HepG2 (cell line): ENCODE results near the gene GNA14. TPM values are rescaled to one million over a fixed set of nuclear protein-coding genes. Genes with fewer than 3 reads are reported as not detected.

ENCODE experiments used
- ATAC-seq: fragments of 200-7000 bp; cut with Tn5 transposase; 3 replicates; pipeline ENCODE4 v1.9.1; 2020; ENCODE audit warnings: mild to moderate bottlenecking, moderate library complexity
- BruUV-seq: library from RNA; stranded (reverse); fragments of 400-500 nt; replicated peaks from 2 replicates; lab custom pipeline; 2021; lab: Mats Ljungman, UMichigan
- CTCF ChIA-PET: fragments of 300-600 bp; formaldehyde crosslinking; extraction: SDS; loops from one replicate; lab custom pipeline; 2021; ENCODE audit warnings: low total read pairs, inconsistent platforms, low intra/inter-chr PET ratio; lab: Yijun Ruan, JAX
- POLR2A ChIA-PET: fragments of 350-600 bp; sonication (Branson Sonifier 250); formaldehyde crosslinking; loops from one replicate; lab custom pipeline; 2020; ENCODE audit warnings: antibody characterized with exemption, inconsistent platforms; lab: Yijun Ruan, JAX
- DNase-seq: peaks from one replicate; pipeline ENCODE4 v3.0.0-alpha.2; 2015; ENCODE audit warnings: low spot score
- FAIRE-seq: peaks from 3 replicates; lab custom pipeline; 2011; peaks lifted over from hg19 to GRCh38; lab: Jason Lieb, UNC
- H2AFZ ChIP-seq: one replicate; pipeline ENCODE4 v1.6.1; 2011; ENCODE audit warnings: low read length, inconsistent platforms
- H3K27ac ChIP-seq: fragments of 300-600 bp; 3 replicates; pipeline ENCODE4 v1.8.0; 2011; ENCODE audit warnings: mixed run types, mild to moderate bottlenecking, mixed read lengths, low read length, inconsistent platforms; ENCODE audit not compliant: insufficient read depth; ENCODE audit errors: extremely low read length
- H3K27me3 ChIP-seq, 2 experiments: fragments of 200-600 bp in 1 of 2; 2 replicates in 1 of 2; 3 replicates in 1 of 2; pipeline versions ENCODE4 v1.6.0 to v1.8.0; 2011; ENCODE audit warnings: low read length in 2 of 2, mild to moderate bottlenecking in 2 of 2, moderate library complexity in 2 of 2, inconsistent platforms in 1 of 2; ENCODE audit not compliant: insufficient read depth in 2 of 2, control insufficient read depth in 1 of 2
- H3K36me3 ChIP-seq, 2 experiments: fragments of 200-600 bp in 1 of 2; replicated peaks in 1 of 2; 2 replicates in 1 of 2; 3 replicates in 1 of 2; pipeline versions ENCODE4 v1.5.1 to v1.8.0; 2011; ENCODE audit warnings: low read length in 2 of 2, inconsistent platforms in 1 of 2; ENCODE audit not compliant: insufficient read depth in 2 of 2, control insufficient read depth in 1 of 2
- H3K4me1 ChIP-seq: 2 replicates; pipeline ENCODE4 v1.5.1; 2012; ENCODE audit warnings: low read length, inconsistent platforms; ENCODE audit not compliant: insufficient read depth
- H3K4me2 ChIP-seq: 2 replicates; pipeline ENCODE4 v1.6.0; 2011; ENCODE audit warnings: low read depth, low read length, inconsistent platforms
- H3K4me3 ChIP-seq, 3 experiments: fragments of 200-600 bp in 1 of 3; sonication (generic), shearing (Covaris generic) in 1 of 3; replicated peaks in 1 of 3; 2 replicates each; pipeline ENCODE4 v1.5.1; 2011 to 2016; ENCODE audit warnings: low read length in 3 of 3, inconsistent platforms in 2 of 3, low read depth in 2 of 3, mild to moderate bottlenecking in 2 of 3, control low read depth in 1 of 3, mixed read lengths in 1 of 3; ENCODE audit not compliant: insufficient read depth in 1 of 3
- H3K79me2 ChIP-seq: one replicate; pipeline ENCODE4 v1.6.1; 2011; ENCODE audit warnings: low read length, inconsistent platforms; ENCODE audit not compliant: insufficient read depth
- H3K9ac ChIP-seq: 2 replicates; pipeline ENCODE4 v1.6.0; 2011; ENCODE audit warnings: mild to moderate bottlenecking, low read depth, low read length, inconsistent platforms; ENCODE audit not compliant: insufficient read depth
- H3K9me3 ChIP-seq: 2 replicates; pipeline ENCODE4 v1.5.1; 2012; ENCODE audit warnings: mild to moderate bottlenecking, low read length
- H4K20me1 ChIP-seq: 2 replicates; pipeline ENCODE4 v1.6.0; 2011; ENCODE audit warnings: inconsistent platforms, mild to moderate bottlenecking, low read length, moderate library complexity; ENCODE audit not compliant: insufficient read depth
- GMEB1 ChIP-seq: sonication (generic); formaldehyde crosslinking; IDR thresholded peaks from 2 replicates; pipeline ENCODE4 v1.5.1; 2020; ENCODE audit warnings: missing genetic modification reagents, mild to moderate bottlenecking, borderline replicate concordance
- HNRNPK ChIP-seq: fragments of 200-400 bp; formaldehyde crosslinking; IDR thresholded peaks from 2 replicates; pipeline ENCODE4 v1.6.1; 2018; ENCODE audit warnings: low read length, low read depth, moderate library complexity, mild to moderate bottlenecking; ENCODE audit not compliant: poor library complexity, severe bottlenecking
- SRSF1 ChIP-seq: fragments of 200-400 bp; formaldehyde crosslinking; optimal IDR thresholded peaks from 2 replicates; pipeline ENCODE3; 2017; ENCODE audit warnings: mild to moderate bottlenecking, low read depth, low read length, moderate library complexity
- ZFP1 ChIP-seq: IDR thresholded peaks from 2 replicates; pipeline ENCODE4 v1.6.1; 2016
- ZNF121 ChIP-seq: sonication (generic); formaldehyde crosslinking; IDR thresholded peaks from 2 replicates; pipeline ENCODE4 v1.5.0; 2020; ENCODE audit warnings: mild to moderate bottlenecking, missing genetic modification reagents
- ZNF124 ChIP-seq: sonication (generic); formaldehyde crosslinking; IDR thresholded peaks from 2 replicates; pipeline ENCODE4 v1.4.0; 2020; ENCODE audit warnings: missing genetic modification reagents
- ZNF503 ChIP-seq: sonication (generic); formaldehyde crosslinking; IDR thresholded peaks from 2 replicates; pipeline ENCODE4 v1.4.0; 2020; ENCODE audit warnings: missing genetic modification reagents
- WGBS: methylation state at CpG from one replicate; pipeline ENCODE4 v1.1.6; 2017; ENCODE audit warnings: low lambda C conversion rate; 5-methylcytosine and 5-hydroxymethylcytosine counted together
- in situ Hi-C: cut with HindIII; loops from 2 replicates; pipeline ENCODE4 v1.10.0; 2017; ENCODE audit warnings: low pct_unique_long_range_greater_than_20kb; ENCODE audit not compliant: extremely low pct_ligation_motif_present
- intact Hi-C: fragments of 100-400 bp; cut with micrococcal nuclease; formaldehyde crosslinking; loops from one replicate; pipeline ENCODE4 v1.10.0; 2022; ENCODE audit not compliant: unreplicated experiment
- polyA plus RNA-seq, 8 experiments: library from polyadenylated mRNA; depleted of rRNA in 3 of 8; stranded (reverse) in 7 of 8; unstranded in 1 of 8; fragments of >200 nt; fragmentation: Illumina TruSeq in 4 of 8; extraction: Trizol in 4 of 8; gene quantifications; 2 replicates each; pipeline versions ENCODE4 v1.2.1 to v1.2.3, GENCODE V29; 2011 to 2016; ENCODE audit warnings: low read depth in 4 of 8, missing spikeins in 1 of 8, mixed read lengths in 1 of 8; ENCODE audit not compliant: insufficient read depth in 1 of 8
- total RNA-seq, 5 experiments: library from RNA; depleted of rRNA; stranded (reverse); fragments of >200 nt; fragmentation: Illumina TruSeq; extraction: Trizol; gene quantifications; 2 replicates each; pipeline ENCODE4 v1.2.3, GENCODE V29; 2016; ENCODE audit warnings: low read depth in 1 of 5
- TF ChIP-seq, protein P1 (sequence below): sonication (generic); formaldehyde crosslinking; IDR thresholded peaks from 2 replicates; pipeline ENCODE4 v1.4.0; 2020; ENCODE audit warnings: missing genetic modification reagents, borderline replicate concordance
- TF ChIP-seq, protein P2 (sequence below): sonication (generic); formaldehyde crosslinking; IDR thresholded peaks from 2 replicates; pipeline ENCODE4 v1.5.0; 2020; ENCODE audit warnings: missing genetic modification reagents

Gene GNA14
- total and polyA plus RNA-seq, 2 of the 13 experiments (the other 11 are each of a cell fraction or from before 2014, with no cell fraction given): not detected

DNA sequence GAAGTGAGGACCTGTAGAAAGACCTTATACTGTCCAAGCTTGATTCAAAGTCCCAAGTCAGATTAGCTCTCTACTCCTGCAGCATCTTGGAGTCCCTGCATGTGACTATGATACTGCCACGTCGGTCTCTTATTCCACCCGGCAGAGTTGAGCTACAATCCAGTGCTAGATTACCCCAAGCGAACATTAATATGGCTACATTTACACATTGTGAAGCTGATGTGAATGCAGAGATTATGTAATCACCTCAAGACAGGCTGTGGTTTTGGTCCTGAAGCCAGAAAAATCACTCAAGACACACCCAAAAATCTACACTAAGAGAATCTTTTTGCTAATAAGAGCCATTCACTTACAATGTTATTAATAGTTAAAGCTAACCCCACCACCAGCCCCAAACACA is 116.7 kb downstream of the GNA14 start (continued):
- TF ChIP-seq, protein P1, sequence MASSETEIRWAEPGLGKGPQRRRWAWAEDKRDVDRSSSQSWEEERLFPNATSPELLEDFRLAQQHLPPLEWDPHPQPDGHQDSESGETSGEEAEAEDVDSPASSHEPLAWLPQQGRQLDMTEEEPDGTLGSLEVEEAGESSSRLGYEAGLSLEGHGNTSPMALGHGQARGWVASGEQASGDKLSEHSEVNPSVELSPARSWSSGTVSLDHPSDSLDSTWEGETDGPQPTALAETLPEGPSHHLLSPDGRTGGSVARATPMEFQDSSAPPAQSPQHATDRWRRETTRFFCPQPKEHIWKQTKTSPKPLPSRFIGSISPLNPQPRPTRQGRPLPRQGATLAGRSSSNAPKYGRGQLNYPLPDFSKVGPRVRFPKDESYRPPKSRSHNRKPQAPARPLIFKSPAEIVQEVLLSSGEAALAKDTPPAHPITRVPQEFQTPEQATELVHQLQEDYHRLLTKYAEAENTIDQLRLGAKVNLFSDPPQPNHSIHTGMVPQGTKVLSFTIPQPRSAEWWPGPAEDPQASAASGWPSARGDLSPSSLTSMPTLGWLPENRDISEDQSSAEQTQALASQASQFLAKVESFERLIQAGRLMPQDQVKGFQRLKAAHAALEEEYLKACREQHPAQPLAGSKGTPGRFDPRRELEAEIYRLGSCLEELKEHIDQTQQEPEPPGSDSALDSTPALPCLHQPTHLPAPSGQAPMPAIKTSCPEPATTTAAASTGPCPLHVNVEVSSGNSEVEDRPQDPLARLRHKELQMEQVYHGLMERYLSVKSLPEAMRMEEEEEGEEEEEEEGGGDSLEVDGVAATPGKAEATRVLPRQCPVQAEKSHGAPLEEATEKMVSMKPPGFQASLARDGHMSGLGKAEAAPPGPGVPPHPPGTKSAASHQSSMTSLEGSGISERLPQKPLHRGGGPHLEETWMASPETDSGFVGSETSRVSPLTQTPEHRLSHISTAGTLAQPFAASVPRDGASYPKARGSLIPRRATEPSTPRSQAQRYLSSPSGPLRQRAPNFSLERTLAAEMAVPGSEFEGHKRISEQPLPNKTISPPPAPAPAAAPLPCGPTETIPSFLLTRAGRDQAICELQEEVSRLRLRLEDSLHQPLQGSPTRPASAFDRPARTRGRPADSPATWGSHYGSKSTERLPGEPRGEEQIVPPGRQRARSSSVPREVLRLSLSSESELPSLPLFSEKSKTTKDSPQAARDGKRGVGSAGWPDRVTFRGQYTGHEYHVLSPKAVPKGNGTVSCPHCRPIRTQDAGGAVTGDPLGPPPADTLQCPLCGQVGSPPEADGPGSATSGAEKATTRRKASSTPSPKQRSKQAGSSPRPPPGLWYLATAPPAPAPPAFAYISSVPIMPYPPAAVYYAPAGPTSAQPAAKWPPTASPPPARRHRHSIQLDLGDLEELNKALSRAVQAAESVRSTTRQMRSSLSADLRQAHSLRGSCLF (CRISPR knock-in tag): no peak
- TF ChIP-seq ZNF121 (CRISPR knock-in tag): no peak
- TF ChIP-seq HNRNPK: no peak

GRCh38 chr9:77523891-77524290 is 124.2 kb downstream of the GNA14 start:
- Histone ChIP-seq H4K20me1 (no peaks in the 10 kb centered on the region), H3K36me3 (no peaks in the 10 kb centered on the region), H3K27me3 (peaks cover 0 to 12% of the 10 kb centered on the region in 2 experiments; a peak in 1 of 5 replicates), H3K79me2 (no peaks in the 10 kb centered on the region), H3K9me3 (no peaks in the 10 kb centered on the region), H3K27ac (no peak overlapping the region), H2AFZ (no peak overlapping the region), H3K4me1 (no peaks in the 10 kb centered on the region), H3K4me3 (no peak overlapping the region), H3K4me2 (no peak overlapping the region), H3K9ac (no peak overlapping the region)
- DNase-seq (no peak), FAIRE-seq (no peak), ATAC-seq (no peak)
- WGBS: 53% methylated on average over 2 of the region's 2 CpGs
- no TSS peak for BruUV-seq
- POLR2A ChIA-PET: no interaction called here
- TF ChIP-seq, protein P2, sequence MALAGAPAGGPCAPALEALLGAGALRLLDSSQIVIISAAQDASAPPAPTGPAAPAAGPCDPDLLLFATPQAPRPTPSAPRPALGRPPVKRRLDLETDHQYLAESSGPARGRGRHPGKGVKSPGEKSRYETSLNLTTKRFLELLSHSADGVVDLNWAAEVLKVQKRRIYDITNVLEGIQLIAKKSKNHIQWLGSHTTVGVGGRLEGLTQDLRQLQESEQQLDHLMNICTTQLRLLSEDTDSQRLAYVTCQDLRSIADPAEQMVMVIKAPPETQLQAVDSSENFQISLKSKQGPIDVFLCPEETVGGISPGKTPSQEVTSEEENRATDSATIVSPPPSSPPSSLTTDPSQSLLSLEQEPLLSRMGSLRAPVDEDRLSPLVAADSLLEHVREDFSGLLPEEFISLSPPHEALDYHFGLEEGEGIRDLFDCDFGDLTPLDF: no peak
- no peak for TF ChIP-seq ZNF503
- no peak for TF ChIP-seq ZNF124 (CRISPR knock-in tag)
- TF ChIP-seq SRSF1: no peak
- no peak for TF ChIP-seq GMEB1
- TF ChIP-seq ZFP1 (CRISPR knock-in tag): no peak
- intact Hi-C loops (no loop called here), in situ Hi-C loops (no loop called here)
- CTCF ChIA-PET: no interaction called here
